TTC549 (cell line): ENCODE results near the gene PDIA4.
"Not testable (repeated sequence)": the region's sequence is repeated elsewhere in the genome, so short reads cannot be mapped to it uniquely, and the experiment has no call there.

ENCODE experiments used
- FAIRE-seq: peaks from 2 replicates; lab custom pipeline; 2012; peaks lifted over from hg19 to GRCh38; lab: Jason Lieb, UNC

Gene PDIA4

DNA sequence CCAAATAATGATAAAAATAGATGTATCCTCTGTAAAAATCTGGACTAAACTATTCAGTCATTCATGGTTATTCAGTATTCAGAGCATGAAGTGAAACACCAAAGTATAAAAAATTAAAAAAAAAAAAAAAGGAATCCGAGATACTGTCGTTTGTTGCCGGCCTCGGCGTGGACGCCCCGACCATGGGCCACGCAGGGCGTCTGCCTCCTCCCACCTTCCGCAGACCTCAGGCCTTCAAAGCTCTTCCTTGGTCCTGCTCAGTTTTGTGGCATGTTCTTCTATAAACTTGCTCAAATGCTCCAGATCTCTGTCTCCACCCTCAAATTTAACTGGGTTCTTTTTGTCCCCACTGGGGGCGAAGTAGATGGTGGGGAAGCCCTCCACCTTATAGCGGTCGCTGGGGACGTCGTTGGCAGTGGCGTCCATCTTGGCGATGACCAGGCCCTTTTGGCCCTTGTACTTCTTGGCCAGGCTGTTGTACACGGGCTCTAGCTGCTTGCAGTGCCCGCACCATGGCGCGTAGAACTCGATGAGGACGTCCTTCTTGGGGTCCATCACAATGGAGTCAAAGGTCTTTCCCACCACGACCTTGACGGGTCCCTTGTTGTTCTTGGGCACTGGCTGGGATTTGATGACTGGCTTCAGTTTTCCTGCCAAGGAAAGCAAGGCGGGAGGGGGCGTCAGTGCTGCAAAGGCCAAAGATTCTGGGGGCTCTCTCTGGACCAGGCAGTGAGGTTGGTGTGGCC lies 24.6 kb downstream of the PDIA4 start:
- no peak for FAIRE-seq

- no peak for FAIRE-seq
These were observed 25.3 kb downstream of the PDIA4 start for GRCh38 chr7:149003018-149003417.

GRCh38 chr7:149002604-149003003 lies 25.7 kb downstream of the PDIA4 start:
- no peak for FAIRE-seq

DNA sequence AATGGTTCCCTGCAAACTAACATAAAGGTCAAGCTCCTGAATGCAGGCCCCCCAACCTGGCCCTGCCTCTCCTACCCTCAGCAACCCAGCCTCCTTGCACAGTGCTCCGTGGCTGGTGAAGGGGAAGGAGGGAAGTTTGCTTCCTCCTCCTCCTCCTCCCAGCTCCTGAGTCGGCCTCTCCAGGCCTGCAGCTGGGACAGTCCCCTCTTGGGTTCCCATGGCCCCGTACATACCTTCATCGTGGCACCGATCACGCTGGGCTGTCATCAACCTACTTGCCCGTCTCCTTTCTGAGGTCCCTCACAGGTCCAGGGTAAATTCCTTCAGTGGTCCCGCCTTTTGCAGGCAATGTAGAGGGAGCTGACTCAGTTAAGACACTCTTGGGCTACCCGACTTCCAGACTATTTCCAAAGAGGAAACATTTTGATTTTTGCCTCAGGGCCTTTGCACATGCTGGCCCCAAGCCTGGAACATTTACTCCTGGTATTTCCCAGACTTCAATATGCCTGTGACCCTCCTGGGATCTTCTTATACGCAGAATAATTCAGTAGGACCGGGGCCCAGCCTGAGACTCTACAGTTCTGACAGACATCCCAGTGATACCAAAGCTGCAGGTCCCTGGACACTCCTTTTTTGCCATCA lies 26.8 kb downstream of the PDIA4 start:
- FAIRE-seq = no peak

DNA sequence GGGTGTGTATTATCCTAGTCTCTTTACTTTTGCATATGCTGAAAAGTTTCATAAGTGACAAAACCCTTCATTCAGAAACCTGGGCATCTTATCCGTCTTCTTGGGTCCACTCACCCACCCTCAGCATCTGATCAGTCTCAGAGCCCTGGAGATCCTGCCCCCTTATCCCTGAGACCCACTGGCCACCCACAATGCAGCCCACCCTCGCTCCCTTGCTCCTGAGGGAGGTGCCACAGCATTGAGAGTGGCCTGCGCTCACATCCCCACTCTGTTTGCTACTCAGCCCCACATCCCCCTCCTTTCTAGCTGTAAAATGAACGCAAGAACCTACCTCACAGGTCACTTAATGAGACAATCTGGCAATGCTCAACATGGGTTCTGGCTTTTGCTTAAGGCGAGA lies 27.3 kb downstream of the PDIA4 start:
- no peak for FAIRE-seq

- no peak for FAIRE-seq
These were observed 29.1 kb downstream of the PDIA4 start for GRCh38 chr7:148999192-148999591.

DNA sequence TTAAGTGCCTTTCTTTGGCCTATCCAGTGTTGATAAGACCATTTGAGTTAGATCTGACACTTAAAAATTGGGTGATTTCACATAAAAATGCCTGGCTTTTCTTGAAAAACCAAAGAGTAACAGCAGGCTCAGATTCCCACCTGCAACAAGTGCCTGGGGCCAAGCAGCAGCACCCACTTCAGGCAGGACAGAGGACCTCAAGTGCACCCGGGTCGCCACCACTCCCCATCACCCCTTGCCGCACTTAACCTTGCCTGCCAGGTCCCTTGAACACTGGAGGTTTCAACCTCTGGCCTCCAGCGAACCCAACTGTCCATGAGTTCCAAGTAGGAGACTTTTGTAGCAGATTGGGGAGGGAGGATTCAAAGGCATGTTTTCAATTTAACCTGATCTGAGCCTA lies 30.8 kb downstream of the PDIA4 start:
- FAIRE-seq = no peak

- no peak for FAIRE-seq
These were observed 33.7 kb downstream of the PDIA4 start for GRCh38 chr7:148994576-148994975.

GRCh38 chr7:148993193-148993592 lies 35.1 kb downstream of the PDIA4 start:
- FAIRE-seq = no peak

- no peak for FAIRE-seq
These were observed 36.8 kb downstream of the PDIA4 start for GRCh38 chr7:148991536-148991935.

- FAIRE-seq = no peak
These were observed 40.4 kb downstream of the PDIA4 start for GRCh38 chr7:148987751-148988512.

- peak; percentile 83 for FAIRE-seq
These were observed 41.1 kb downstream of the PDIA4 start for GRCh38 chr7:148987010-148987750.

- no peak for FAIRE-seq
These were observed 41.6 kb downstream of the PDIA4 start for GRCh38 chr7:148986742-148987009.

- FAIRE-seq = no peak
These were observed 44.8 kb downstream of the PDIA4 start for GRCh38 chr7:148983200-148984146.

- no peak for FAIRE-seq
These were observed 45.6 kb downstream of the PDIA4 start for GRCh38 chr7:148982654-148983199.

DNA sequence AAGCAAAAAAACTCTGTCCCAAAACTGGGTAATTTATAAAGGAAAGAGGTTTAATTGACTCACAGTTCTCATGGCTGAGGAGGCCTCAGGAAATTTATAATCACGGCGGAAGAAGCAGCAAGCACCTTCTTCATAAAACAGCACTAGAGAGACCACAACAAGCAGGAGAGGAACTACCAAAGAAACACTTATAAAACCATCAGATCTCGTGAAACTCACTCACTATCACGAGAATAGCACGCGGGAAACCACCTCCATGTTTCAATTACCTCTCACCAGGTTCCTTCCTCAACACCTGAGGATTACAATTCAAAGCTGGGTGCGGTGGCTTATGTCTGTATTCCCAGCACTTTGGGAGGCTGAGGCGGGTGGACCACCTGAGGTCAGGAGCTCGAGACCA lies 48.5 kb downstream of the PDIA4 start:
- FAIRE-seq = no peak

GRCh38 chr7:148979072-148979471 lies 49.2 kb downstream of the PDIA4 start:
- FAIRE-seq = not testable (repeated sequence)

DNA sequence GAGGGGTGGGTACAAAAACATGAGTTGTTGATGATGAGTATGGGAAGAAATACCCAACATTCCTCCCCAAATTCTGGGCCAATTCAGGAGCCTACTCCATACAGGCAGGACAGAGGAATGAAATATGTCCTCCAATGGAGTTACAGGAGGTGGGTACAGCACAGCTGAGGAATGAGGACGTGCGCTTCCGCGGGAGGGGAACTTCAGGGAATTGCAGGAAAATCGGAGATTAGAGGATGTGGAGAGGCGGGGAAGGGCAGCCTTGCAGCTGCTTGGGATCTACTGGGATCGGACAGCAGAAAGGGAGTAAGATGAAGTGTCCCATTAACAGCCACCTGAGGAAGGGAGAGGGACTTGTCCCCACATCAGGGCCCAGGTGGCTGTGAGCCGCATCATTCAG lies 50.2 kb downstream of the PDIA4 start:
- FAIRE-seq = no peak

- no peak for FAIRE-seq
These were observed 52.4 kb downstream of the PDIA4 start for GRCh38 chr7:148975896-148976295.

DNA sequence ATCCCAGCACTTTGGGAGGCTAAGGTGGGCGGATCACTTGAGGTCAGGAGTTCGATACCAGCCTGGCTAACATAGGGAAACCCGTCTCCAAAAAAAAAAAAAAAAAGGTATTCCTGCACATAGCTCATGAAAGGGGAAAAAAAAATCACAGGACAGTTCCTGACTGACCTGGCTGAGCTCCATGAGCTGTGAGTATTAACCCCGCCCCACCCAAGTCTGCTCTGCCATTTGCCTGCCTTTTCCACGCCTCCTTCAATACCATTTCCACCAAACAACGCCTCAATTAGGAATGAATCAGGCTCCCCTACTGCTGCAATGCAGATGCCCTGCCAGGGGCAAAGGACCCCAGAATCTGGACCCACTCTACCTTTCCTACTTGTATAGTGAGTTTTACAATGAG lies 55.0 kb downstream of the PDIA4 start:
- no peak for FAIRE-seq

- FAIRE-seq = no peak
These were observed 55.9 kb downstream of the PDIA4 start for GRCh38 chr7:148972375-148972774.
